SK-N-SH (cell line): ENCODE results near the gene ZBTB12. TPM values are rescaled to one million over a fixed set of nuclear protein-coding genes. Genes with fewer than 3 reads are reported as not detected.
A peak's percentile ranks its signal among the peaks of the same experiment; 100 is the strongest.

ENCODE experiments used
- CTCF ChIA-PET: fragments of 300-600, 350-600 bp; formaldehyde crosslinking; extraction: SDS; loops from one replicate; lab custom pipeline; 2021; lab: Yijun Ruan, JAX
- POLR2A ChIA-PET: fragments of 350-600 bp; sonication (Branson Sonifier 250); formaldehyde crosslinking; extraction: SDS; loops from one replicate; lab custom pipeline; 2020; ENCODE audit warnings: antibody characterized with exemption, inconsistent platforms; lab: Yijun Ruan, JAX
- DNase-seq: peaks from one replicate; pipeline ENCODE4 v3.0.0; 2012
- H2AFZ ChIP-seq: fragments of 200-600 bp; sonication (generic); 2 replicates; pipeline ENCODE4 v1.8.1; 2016; ENCODE audit warnings: antibody characterized with exemption, mild to moderate bottlenecking, low read depth
- H3F3A ChIP-seq: fragments of 200-600 bp; sonication (generic); replicated peaks from 2 replicates; pipeline ENCODE3; 2016; ENCODE audit warnings: antibody characterized with exemption, mild to moderate bottlenecking; ENCODE audit not compliant: insufficient read depth
- H3K27ac ChIP-seq, 2 experiments: fragments of 200-500 bp in 1 of 2; fragments of 200-600 bp in 1 of 2; sonication (Bioruptor generic) in 1 of 2; sonication (generic), shearing (Covaris generic) in 1 of 2; 2 replicates each; pipeline versions ENCODE4 v1.5.1 to v1.6.1; 2014 to 2016; ENCODE audit warnings: low read depth in 2 of 2, inconsistent platforms in 1 of 2, low read length in 1 of 2, mild to moderate bottlenecking in 1 of 2, mixed read lengths in 1 of 2
- H3K27me3 ChIP-seq: fragments of 200-600 bp; sonication (generic), shearing (Covaris generic); 2 replicates; pipeline ENCODE4 v1.6.1; 2016; ENCODE audit warnings: mixed run types; ENCODE audit not compliant: insufficient read depth
- H3K36me3 ChIP-seq, 2 experiments: fragments of 200-500 bp in 1 of 2; fragments of 200-600 bp in 1 of 2; sonication (Bioruptor generic) in 1 of 2; sonication (generic) in 1 of 2; replicated peaks in 1 of 2; 2 replicates each; pipeline versions ENCODE3 to v1.5.1; 2014 to 2016; ENCODE audit warnings: low read length in 1 of 2, mild to moderate bottlenecking in 1 of 2; ENCODE audit not compliant: insufficient read depth in 2 of 2, control insufficient read depth in 1 of 2
- H3K4me1 ChIP-seq, 2 experiments: fragments of 200-500 bp in 1 of 2; fragments of 200-600 bp in 1 of 2; sonication (Bioruptor generic) in 1 of 2; sonication (generic), shearing (Covaris generic) in 1 of 2; 2 replicates each; pipeline versions ENCODE4 v1.5.1 to v1.6.1; 2014 to 2016; ENCODE audit warnings: low read depth in 1 of 2, low read length in 1 of 2, mixed run types in 1 of 2; ENCODE audit not compliant: insufficient read depth in 2 of 2, control insufficient read depth in 1 of 2
- H3K4me2 ChIP-seq: fragments of 200-600 bp; sonication (generic), shearing (Covaris generic); 2 replicates; pipeline ENCODE4 v1.6.1; 2017; ENCODE audit warnings: mixed run types
- H3K4me3 ChIP-seq, 2 experiments: fragments of 200-500 bp in 1 of 2; fragments of 200-600 bp in 1 of 2; sonication (Bioruptor generic) in 1 of 2; sonication (generic), shearing (Covaris generic) in 1 of 2; 2 replicates each; pipeline versions ENCODE4 v1.5.1 to v1.8.1; 2014 to 2016; ENCODE audit warnings: low read depth in 2 of 2, inconsistent platforms in 1 of 2, low read length in 1 of 2, mild to moderate bottlenecking in 1 of 2, mixed read lengths in 1 of 2, moderate library complexity in 1 of 2
- H3K79me2 ChIP-seq: fragments of 200-600 bp; sonication (generic); 2 replicates; pipeline ENCODE4 v1.8.1; 2017; ENCODE audit warnings: mild to moderate bottlenecking; ENCODE audit not compliant: insufficient read depth
- H3K9ac ChIP-seq: fragments of 200-600 bp; sonication (generic); 2 replicates; pipeline ENCODE4 v1.6.1; 2017; ENCODE audit warnings: mixed run types
- H3K9me2 ChIP-seq: fragments of 200-600 bp; sonication (generic); 2 replicates; pipeline ENCODE4 v1.6.1; 2017; ENCODE audit warnings: mixed run types
- H3K9me3 ChIP-seq: fragments of 200-600 bp; sonication (generic); 2 replicates; pipeline ENCODE4 v1.6.1; 2017; ENCODE audit warnings: mixed run types, mild to moderate bottlenecking, moderate library complexity
- H4K20me1 ChIP-seq: fragments of 200-600 bp; sonication (generic); 2 replicates; pipeline ENCODE4 v1.6.1; 2017; ENCODE audit warnings: mild to moderate bottlenecking, mixed run types; ENCODE audit not compliant: insufficient read depth
- ELF1 ChIP-seq: IDR thresholded peaks from 2 replicates; pipeline ENCODE4 v1.4.0; 2012
- EP300 ChIP-seq, 2 experiments: IDR thresholded peaks; 2 replicates each; pipeline versions ENCODE4 v1.4.0 to v1.6.1; 2012; ENCODE audit warnings: borderline replicate concordance in 1 of 2, low read depth in 1 of 2, low read length in 1 of 2
- FOSL2 ChIP-seq: IDR thresholded peaks from 2 replicates; pipeline ENCODE4 v1.4.0; 2012; ENCODE audit warnings: low read depth, mild to moderate bottlenecking, moderate library complexity, borderline replicate concordance
- GABPA ChIP-seq: IDR thresholded peaks from 2 replicates; pipeline ENCODE4 v1.4.0; 2012; ENCODE audit warnings: low read depth, mild to moderate bottlenecking
- GATA2 ChIP-seq: sonication (generic); formaldehyde crosslinking; IDR thresholded peaks from 2 replicates; pipeline ENCODE4 v1.5.0; 2020; ENCODE audit warnings: mild to moderate bottlenecking, missing genetic modification reagents
- MEF2A ChIP-seq: IDR thresholded peaks from 2 replicates; pipeline ENCODE4 v1.4.0; 2012; ENCODE audit warnings: low read depth, borderline replicate concordance
- MXI1 ChIP-seq: IDR thresholded peaks from 2 replicates; pipeline ENCODE4 v1.6.1; 2012; ENCODE audit warnings: mild to moderate bottlenecking, low read depth, low read length, improper control_type of control experiment
- NRF1 ChIP-seq: IDR thresholded peaks from 2 replicates; pipeline ENCODE4 v1.6.1; 2012; ENCODE audit warnings: low read depth, mild to moderate bottlenecking, low read length
- POLR2AphosphoS5 ChIP-seq: IDR thresholded peaks from 2 replicates; pipeline ENCODE4 v1.6.1; 2012; ENCODE audit warnings: low read depth, low read length
- RCOR1 ChIP-seq: fragments of 150-350 bp; IDR thresholded peaks from 2 replicates; pipeline ENCODE4 v1.6.1; 2017; ENCODE audit warnings: antibody characterized with exemption, low read length
- RFX5 ChIP-seq: IDR thresholded peaks from 2 replicates; pipeline ENCODE4 v1.6.1; 2012; ENCODE audit warnings: mild to moderate bottlenecking, improper control_type of control experiment, low read length
- SIN3A ChIP-seq: IDR thresholded peaks from 2 replicates; pipeline ENCODE4 v1.6.1; 2012; ENCODE audit warnings: low read depth, mild to moderate bottlenecking, low read length, moderate library complexity, borderline replicate concordance
- TAF1 ChIP-seq: IDR thresholded peaks from 2 replicates; pipeline ENCODE4 v1.6.1; 2012; ENCODE audit warnings: low read depth, mild to moderate bottlenecking, low read length, moderate library complexity, borderline replicate concordance
- TCF12 ChIP-seq: IDR thresholded peaks from 2 replicates; pipeline ENCODE4 v1.4.0; 2012
- TEAD4 ChIP-seq: IDR thresholded peaks from 2 replicates; pipeline ENCODE4 v1.4.0; 2012; ENCODE audit warnings: mild to moderate bottlenecking, borderline replicate concordance; ENCODE audit not compliant: insufficient read depth
- WGBS: methylation state at CpG from one replicate; pipeline ENCODE4 v1.1.6; 2017; ENCODE audit warnings: low lambda C conversion rate; 5-methylcytosine and 5-hydroxymethylcytosine counted together
- polyA plus RNA-seq, 3 experiments: library from polyadenylated mRNA; depleted of rRNA; stranded (reverse); fragments of >200 nt; gene quantifications; 2 replicates each; pipeline ENCODE4 v1.2.3, GENCODE V29; 2012
- TF ChIP-seq, protein P1 (sequence below): fragments of 150-350 bp; IDR thresholded peaks from 2 replicates; pipeline ENCODE4 v1.6.1; 2017; ENCODE audit warnings: antibody characterized with exemption, low read length, low read depth, borderline replicate concordance
- TF ChIP-seq, protein P2 (sequence below): IDR thresholded peaks from 2 replicates; pipeline ENCODE4 v1.4.0; 2012; ENCODE audit warnings: low read depth, borderline replicate concordance
- TF ChIP-seq, protein P3 (sequence below): IDR thresholded peaks from 2 replicates; pipeline ENCODE4 v1.6.1; 2012; ENCODE audit warnings: mild to moderate bottlenecking, low read depth, low read length, moderate library complexity
- TF ChIP-seq, protein P4 (sequence below): IDR thresholded peaks from 2 replicates; pipeline ENCODE4 v1.4.0; 2012; ENCODE audit warnings: low read depth
- TF ChIP-seq, protein P5 (sequence below): IDR thresholded peaks from 2 replicates; pipeline ENCODE4; 2012
- TF ChIP-seq, protein P6 (sequence below): fragments of 150-350 bp; IDR thresholded peaks from 2 replicates; pipeline ENCODE4 v1.6.1; 2016; ENCODE audit warnings: mild to moderate bottlenecking, low read depth, low read length

The ZBTB12 gene
- polyA plus RNA-seq, 1 of the 3 experiments (the other 2 are of a cell fraction): 8.3 TPM

DNA sequence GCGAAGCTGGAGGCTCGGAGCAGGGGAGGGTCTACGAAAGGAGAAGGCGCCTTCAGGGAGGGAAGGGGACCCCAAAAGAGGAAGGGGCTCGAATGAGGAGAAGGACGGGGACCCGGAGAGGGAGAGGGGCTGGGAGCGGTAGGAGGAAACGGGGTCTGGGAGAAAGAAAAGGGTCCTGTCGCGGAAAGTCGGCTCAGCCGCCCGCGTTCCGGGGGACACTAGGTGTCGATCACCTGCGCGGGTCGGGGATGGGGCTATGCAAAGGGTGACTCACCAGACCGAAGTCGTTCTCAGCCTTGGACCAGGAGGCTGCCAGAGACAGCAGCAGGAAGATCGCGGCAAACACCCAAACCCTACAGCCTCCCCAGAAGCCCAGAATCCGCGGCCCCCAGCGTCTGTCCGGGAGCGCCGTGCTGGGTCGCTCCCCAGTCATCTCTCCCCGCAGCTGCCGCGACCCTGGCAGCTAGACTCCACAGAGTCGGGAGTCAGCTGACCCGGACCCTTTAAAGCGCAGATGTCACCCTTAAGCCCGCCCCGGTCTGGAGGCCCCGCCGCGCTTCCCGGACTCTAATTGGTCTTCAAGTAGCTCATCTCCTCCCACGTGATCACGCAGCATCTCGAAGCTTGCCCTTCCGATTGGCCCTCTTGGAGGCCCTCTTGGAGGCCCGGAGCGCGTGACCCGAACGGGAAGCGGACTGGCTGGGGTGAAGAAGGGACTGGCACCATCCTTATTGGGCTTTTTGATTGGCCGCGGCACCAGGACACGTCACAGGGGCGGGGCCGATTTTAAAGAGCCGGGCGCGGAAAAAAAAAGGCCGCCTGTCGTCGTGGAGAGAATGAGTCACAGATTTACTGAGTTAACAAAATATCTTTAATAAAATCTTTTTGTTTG is 39.3 kb downstream of the ZBTB12 start, which contains the start of gene NEU1:
TSS of gene NEU1 (minus strand) at position 478 of the 892 bp plus-strand sequence. CDS start at position 433, 45 bp downstream.
- Histone ChIP-seq H3K27me3 (no peaks in the 10 kb centered on the region), H4K20me1 (no peaks in the 10 kb centered on the region), H3F3A (peaks cover 15% of the 10 kb centered on the region), H3K4me2 (peak within 1 kb of the TSS; percentile 100), H3K9ac (peak within 1 kb of the TSS; percentile 67), H3K9me3 (no peaks in the 10 kb centered on the region), H3K9me2 (no peaks in the 10 kb centered on the region), H3K27ac (peak within 1 kb of the TSS; percentile 79 to 81), H3K4me3 (peak within 1 kb of the TSS; percentile 78 to 98), H2AFZ (peak within 1 kb of the TSS; percentile 97), H3K36me3 (peaks cover 4 to 11% of the 10 kb centered on the region in 2 experiments), H3K4me1 (peaks cover 0 to 14% of the 10 kb centered on the region in 2 experiments; a peak in 1 of 4 replicates), H3K79me2 (peaks cover 10% of the 10 kb centered on the region)
- POLR2A ChIA-PET: interaction anchor here (0.6 to 2.4 kb wide), 12 partner anchors 20 to 198 kb away, joined by 3 to 16 read pairs (median 4); partner anchors contain the start of genes EHMT2, GPANK1, HSPA1A and HSPA1L
- TF ChIP-seq EP300 (IDR thresholded peaks at IDR 0.05; ENCODE audit: borderline replicate concordance in 1 of 2, low read depth in 1 of 2, low read length in 1 of 2): 0 out of 4 replicates have a peak, but pooled peaks of 1 of the 2 experiments have one; percentile 12
- TF ChIP-seq POLR2AphosphoS5: peak; percentile 96
- TF ChIP-seq, protein P1, sequence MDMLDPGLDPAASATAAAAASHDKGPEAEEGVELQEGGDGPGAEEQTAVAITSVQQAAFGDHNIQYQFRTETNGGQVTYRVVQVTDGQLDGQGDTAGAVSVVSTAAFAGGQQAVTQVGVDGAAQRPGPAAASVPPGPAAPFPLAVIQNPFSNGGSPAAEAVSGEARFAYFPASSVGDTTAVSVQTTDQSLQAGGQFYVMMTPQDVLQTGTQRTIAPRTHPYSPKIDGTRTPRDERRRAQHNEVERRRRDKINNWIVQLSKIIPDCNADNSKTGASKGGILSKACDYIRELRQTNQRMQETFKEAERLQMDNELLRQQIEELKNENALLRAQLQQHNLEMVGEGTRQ: peak; percentile 90
- no peak for TF ChIP-seq TEAD4
- TF ChIP-seq, protein P2, sequence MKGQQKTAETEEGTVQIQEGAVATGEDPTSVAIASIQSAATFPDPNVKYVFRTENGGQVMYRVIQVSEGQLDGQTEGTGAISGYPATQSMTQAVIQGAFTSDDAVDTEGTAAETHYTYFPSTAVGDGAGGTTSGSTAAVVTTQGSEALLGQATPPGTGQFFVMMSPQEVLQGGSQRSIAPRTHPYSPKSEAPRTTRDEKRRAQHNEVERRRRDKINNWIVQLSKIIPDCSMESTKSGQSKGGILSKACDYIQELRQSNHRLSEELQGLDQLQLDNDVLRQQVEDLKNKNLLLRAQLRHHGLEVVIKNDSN: peak; percentile 98
- TF ChIP-seq ELF1: peak; percentile 50; the same call in 1 of the 2 replicates
- TF ChIP-seq FOSL2: peak; percentile 37; the same call in 1 of the 2 replicates
- TF ChIP-seq GATA2 (CRISPR knock-in tag): no peak
- TF ChIP-seq, protein P3, sequence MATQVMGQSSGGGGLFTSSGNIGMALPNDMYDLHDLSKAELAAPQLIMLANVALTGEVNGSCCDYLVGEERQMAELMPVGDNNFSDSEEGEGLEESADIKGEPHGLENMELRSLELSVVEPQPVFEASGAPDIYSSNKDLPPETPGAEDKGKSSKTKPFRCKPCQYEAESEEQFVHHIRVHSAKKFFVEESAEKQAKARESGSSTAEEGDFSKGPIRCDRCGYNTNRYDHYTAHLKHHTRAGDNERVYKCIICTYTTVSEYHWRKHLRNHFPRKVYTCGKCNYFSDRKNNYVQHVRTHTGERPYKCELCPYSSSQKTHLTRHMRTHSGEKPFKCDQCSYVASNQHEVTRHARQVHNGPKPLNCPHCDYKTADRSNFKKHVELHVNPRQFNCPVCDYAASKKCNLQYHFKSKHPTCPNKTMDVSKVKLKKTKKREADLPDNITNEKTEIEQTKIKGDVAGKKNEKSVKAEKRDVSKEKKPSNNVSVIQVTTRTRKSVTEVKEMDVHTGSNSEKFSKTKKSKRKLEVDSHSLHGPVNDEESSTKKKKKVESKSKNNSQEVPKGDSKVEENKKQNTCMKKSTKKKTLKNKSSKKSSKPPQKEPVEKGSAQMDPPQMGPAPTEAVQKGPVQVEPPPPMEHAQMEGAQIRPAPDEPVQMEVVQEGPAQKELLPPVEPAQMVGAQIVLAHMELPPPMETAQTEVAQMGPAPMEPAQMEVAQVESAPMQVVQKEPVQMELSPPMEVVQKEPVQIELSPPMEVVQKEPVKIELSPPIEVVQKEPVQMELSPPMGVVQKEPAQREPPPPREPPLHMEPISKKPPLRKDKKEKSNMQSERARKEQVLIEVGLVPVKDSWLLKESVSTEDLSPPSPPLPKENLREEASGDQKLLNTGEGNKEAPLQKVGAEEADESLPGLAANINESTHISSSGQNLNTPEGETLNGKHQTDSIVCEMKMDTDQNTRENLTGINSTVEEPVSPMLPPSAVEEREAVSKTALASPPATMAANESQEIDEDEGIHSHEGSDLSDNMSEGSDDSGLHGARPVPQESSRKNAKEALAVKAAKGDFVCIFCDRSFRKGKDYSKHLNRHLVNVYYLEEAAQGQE: no peak
- peak; percentile 83 for TF ChIP-seq RFX5
- 0 out of 2 replicates have a peak, but pooled peaks have one; percentile 18 for TF ChIP-seq TCF12
- TF ChIP-seq MXI1: peak; percentile 73; the same call in 1 of the 2 replicates
- TF ChIP-seq TAF1: peak; percentile 64; the same call in 1 of the 2 replicates
- peak; percentile 48; the same call in 1 of the 2 replicates for TF ChIP-seq RCOR1
- peak; percentile 63 for TF ChIP-seq GABPA
- TF ChIP-seq, protein P4, sequence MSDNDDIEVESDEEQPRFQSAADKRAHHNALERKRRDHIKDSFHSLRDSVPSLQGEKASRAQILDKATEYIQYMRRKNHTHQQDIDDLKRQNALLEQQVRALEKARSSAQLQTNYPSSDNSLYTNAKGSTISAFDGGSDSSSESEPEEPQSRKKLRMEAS: peak; percentile 69; the same call in 1 of the 2 replicates
- TF ChIP-seq, protein P5, sequence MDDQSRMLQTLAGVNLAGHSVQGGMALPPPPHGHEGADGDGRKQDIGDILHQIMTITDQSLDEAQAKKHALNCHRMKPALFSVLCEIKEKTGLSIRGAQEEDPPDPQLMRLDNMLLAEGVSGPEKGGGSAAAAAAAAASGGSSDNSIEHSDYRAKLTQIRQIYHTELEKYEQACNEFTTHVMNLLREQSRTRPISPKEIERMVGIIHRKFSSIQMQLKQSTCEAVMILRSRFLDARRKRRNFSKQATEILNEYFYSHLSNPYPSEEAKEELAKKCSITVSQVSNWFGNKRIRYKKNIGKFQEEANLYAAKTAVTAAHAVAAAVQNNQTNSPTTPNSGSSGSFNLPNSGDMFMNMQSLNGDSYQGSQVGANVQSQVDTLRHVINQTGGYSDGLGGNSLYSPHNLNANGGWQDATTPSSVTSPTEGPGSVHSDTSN: peak; percentile 69
- no peak for TF ChIP-seq MEF2A
- TF ChIP-seq NRF1: no peak
- TF ChIP-seq SIN3A: peak; percentile 83
- TF ChIP-seq, protein P6, sequence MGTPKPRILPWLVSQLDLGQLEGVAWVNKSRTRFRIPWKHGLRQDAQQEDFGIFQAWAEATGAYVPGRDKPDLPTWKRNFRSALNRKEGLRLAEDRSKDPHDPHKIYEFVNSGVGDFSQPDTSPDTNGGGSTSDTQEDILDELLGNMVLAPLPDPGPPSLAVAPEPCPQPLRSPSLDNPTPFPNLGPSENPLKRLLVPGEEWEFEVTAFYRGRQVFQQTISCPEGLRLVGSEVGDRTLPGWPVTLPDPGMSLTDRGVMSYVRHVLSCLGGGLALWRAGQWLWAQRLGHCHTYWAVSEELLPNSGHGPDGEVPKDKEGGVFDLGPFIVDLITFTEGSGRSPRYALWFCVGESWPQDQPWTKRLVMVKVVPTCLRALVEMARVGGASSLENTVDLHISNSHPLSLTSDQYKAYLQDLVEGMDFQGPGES: peak; percentile 54; the same call in 1 of the 2 replicates
- DNase-seq: peak; percentile 97
- 3% methylated on average over 47 of the region's 64 CpGs for WGBS
- CTCF ChIA-PET: interaction anchor here (0.7 to 2.7 kb wide), 9 partner anchors 17 to 333 kb away, joined by 3 to 14 read pairs (median 4); partner anchors contain the start of genes DDAH2 and LY6G5C
